DMS53 treated with DMSO at 0.1 percent for 48 hours (cell line): ENCODE results near the gene CDC42SE1.
A peak's percentile ranks its signal among the peaks of the same experiment; 100 is the strongest.

Experiments used
- DNase-seq: peaks from one replicate; lab custom pipeline; 2025; ENCODE audit not compliant: unreplicated experiment; lab: John Stamatoyannopoulos, UW

Gene CDC42SE1

GRCh38 chr1:151009206-151009587 is 50.2 kb downstream of the CDC42SE1 start:
- DNase-seq, result no peak

GRCh38 chr1:151008244-151009205 is 50.9 kb downstream of the CDC42SE1 start, which contains the start of gene PRUNE1:
TSS of gene PRUNE1 (plus strand) at chr1:151008449. CDS start at chr1:151008633, 184 bp downstream.
- DNase-seq, result peak; percentile 95

GRCh38 chr1:151007853-151008243 is 51.6 kb downstream of the CDC42SE1 start:
- DNase-seq, result no peak

GRCh38 chr1:151006327-151007052 is 52.9 kb downstream of the CDC42SE1 start, which contains the start of gene MINDY1:
TSS of gene MINDY1 (minus strand) at chr1:151006902. CDS start at chr1:151002617, 4,285 bp downstream.
- peak; percentile 75 for DNase-seq

- no peak for DNase-seq
These were observed 53.6 kb downstream of the CDC42SE1 start for GRCh38 chr1:151005729-151006319.

GRCh38 chr1:151003180-151003579 is 56.2 kb downstream of the CDC42SE1 start:
- no peak for DNase-seq

GRCh38 chr1:151002611-151003010 is 56.8 kb downstream of the CDC42SE1 start:
- DNase-seq, result no peak

- no peak for DNase-seq
These were observed 57.4 kb downstream of the CDC42SE1 start for GRCh38 chr1:151002051-151002450.

- DNase-seq, result no peak
These were observed 57.8 kb downstream of the CDC42SE1 start for GRCh38 chr1:151001602-151002001.
